Pons (tissue), 1 donor: ENCODE results near the gene ADGRD1.
"Not testable (repeated sequence)": the region's sequence is repeated elsewhere in the genome, so short reads cannot be mapped to it uniquely, and the experiment has no call there.

Source experiments
- DNase-seq: peaks from one replicate; pipeline ENCODE4 v3.0.0-alpha.2; 2016; ENCODE audit warnings: low spot score

ADGRD1 gene

GRCh38 chr12:130987151-130987931, 33.6 kb downstream of the ADGRD1 start:
- no peak for DNase-seq

DNA sequence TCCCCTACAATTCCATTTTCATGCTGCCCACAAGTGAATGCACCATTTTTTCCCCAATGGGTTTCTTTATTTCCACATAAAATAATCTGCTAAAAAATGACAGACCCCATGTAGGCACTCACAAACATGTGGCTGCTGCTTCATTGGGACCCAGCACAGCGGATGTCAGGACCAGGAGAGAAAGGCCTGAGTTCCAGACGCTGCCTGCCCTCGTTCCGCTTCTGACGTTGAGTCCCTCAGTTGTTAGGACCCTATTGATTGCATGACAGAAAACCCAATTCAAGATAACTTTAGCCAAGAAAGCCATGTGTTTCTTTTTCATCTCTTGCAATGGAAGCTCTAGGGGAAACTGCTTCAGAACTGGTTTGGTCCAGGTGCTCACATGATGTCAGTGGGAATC, 34.6 kb downstream of the ADGRD1 start:
- DNase-seq = no peak

DNA sequence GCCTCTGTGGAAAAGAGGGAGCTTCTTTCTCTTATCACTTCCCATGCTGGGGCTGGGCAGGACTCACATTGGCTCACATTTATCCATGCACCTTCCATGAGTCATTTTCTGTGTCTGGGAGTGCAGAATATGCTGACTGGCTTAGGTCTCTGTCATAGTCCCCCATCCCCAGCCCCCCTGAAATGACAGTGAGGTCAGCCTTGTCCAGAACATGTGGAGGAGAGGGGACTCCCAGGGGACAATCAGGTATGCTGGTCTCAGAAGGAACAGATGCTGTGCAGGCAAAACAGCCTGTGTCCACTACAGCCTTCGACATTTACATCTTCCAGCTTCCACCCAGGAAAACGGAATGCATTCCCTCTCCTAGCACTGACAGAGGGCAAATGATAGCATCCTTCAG, 35.0 kb downstream of the ADGRD1 start:
- no peak for DNase-seq

- DNase-seq = no peak
Observed at GRCh38 chr12:130989391-130989790, 35.7 kb downstream of the ADGRD1 start.

DNA sequence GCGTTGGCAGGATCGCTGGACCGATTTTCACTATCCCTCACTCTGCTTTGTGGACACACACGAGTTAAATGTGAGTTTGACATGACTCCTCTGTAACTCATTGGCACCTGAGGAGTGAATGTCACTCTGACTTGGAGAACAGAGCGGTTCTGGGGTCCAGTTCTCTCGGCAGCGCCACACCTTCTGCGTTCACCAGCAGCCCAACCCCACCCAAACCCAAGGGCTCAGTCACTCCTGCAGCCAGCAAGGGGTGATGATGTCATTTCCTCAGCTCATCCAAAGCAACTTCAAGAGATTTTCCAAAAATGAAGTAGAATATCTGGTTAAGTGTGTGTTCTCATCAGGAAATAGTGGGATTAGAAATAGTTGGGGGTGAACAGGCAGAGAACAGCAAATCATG, 36.3 kb downstream of the ADGRD1 start:
- DNase-seq = no peak

- no peak for DNase-seq
Observed at GRCh38 chr12:130992448-130992847, 38.7 kb downstream of the ADGRD1 start.

DNA sequence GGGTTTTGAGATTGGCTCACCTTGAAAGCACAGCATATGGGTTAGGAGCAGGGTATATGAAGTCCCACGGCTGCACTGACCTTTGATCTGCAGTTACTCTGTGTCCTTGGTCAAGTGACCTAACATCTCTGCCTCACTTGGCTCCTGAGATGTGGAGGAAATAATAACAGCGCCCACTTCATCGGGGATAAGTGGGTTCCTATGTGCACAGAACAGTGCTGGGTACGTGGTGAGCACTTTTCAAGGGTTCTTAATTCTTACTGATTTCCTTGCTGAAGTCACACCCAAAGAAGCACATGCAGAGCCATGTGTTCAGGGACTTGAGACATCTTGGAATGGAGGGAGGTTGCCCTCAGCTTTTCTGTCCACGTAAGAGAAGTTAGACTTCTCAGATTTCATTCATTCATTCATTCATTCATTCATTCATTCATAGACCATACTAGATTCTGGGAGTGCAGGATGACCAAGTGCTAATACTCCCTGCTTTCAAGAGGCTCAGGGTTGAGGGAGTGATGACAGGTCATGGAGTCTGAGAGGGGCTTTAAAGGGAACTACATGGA, 39.4 kb downstream of the ADGRD1 start:
- DNase-seq = no peak

- no peak for DNase-seq
Observed at GRCh38 chr12:130993759-130994670, 40.3 kb downstream of the ADGRD1 start.

DNA sequence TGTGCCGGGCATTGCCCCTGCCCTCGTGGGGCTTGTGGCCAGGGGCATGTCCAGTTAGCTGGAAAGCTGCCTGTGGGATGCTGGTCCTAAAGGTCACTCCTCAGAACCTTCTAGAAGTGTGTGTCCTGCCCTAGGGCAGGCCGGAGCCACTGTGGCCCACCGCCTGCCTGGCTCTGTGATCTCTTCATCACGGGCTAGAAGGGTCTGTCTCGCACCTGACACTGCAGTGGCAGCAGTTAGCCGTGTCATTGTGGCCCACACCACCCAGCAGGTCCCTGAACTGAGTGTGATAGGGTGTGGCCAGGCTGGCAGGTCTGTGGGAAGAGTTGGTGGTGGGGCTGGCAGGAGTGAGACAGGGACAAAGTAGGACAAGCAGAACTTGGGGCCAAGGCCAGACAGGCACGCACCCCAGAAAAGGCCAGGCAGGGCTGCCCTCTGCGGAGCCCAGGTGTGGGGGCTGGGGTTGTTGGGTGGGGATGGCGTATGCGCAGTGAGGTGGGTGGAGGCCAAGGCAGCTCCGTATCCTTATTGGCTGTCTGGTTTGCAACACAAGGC, 41.2 kb downstream of the ADGRD1 start:
- DNase-seq = no peak

GRCh38 chr12:130995386-130995969, 41.8 kb downstream of the ADGRD1 start:
- DNase-seq = not testable (repeated sequence)

DNA sequence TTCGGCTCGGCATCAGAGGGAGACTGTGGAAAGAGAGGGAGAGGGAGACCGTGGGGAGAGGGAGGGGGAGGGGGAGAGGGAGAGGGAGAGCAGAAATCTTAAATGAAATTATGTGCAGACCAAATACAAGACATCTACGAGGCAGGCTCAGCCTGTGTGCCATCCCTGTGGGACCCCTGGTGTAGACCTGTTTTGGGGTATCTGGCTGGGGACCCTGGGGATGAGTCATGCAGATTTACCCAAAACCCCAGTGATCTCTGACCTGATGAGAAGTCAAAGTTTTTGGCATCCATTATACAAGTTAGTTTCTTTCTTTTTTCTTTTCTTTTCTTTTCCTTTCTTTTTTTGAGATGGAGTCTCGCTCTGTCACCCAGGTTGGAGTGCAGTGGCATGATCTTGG, 44.4 kb downstream of the ADGRD1 start:
- no peak for DNase-seq

DNA sequence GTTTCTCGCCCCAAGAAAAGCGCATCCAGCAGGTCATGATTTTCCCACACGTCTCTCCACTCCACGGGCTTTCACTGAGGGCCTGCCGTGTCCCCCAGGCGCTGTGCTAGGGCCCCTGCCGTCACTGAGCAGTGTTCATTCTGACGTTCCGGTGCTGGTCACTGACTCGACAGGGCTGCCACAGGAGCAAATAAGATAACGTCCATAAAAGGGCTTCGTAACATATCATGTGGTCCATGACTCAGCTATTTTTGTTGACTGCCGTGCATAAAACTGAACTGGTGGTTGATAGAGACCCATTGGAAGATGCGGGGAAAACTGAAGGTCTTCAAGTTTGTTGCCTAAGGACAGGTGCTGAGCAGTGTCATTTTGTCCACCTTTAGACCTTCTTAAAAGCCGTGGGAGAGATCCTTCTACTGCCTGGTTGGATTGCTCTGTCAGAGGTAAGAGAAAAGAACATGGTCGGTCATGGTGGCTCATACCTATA, 46.3 kb downstream of the ADGRD1 start:
- DNase-seq = no peak

GRCh38 chr12:131001493-131001892, 47.8 kb downstream of the ADGRD1 start:
- no peak for DNase-seq

GRCh38 chr12:131002216-131002631, 48.5 kb downstream of the ADGRD1 start:
- DNase-seq = no peak

DNA sequence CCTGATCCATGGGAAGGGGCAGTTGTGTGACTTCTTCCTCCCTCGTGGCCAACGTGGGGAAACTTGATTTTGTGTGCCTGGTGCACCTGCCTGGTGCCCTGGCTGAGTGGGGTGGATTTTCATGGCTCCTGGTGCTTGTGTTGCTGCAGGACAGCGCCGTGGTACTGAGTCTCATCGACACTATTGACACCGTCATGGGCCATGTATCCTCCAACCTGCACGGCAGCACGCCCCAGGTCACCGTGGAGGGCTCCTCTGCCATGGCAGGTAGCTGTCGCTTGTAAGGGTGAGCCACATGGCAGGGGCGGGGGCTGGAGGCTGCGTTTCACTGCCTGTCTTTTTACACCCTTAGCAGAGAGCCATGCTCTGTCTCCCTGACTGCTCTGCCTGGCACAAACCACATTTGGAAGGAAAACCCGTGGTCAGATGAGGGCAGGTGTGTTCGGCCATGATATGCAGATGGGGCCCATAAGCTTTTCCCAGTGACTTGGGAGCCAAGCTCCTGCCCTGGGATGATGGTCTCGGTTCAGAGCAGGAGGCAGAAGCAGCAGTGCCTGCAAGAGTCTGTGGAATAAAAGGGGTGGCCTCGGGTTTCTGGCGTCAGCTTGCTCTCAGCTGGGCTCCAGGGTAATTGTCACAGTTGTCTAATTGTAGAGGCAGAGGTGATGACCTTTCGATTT, 49.5 kb downstream of the ADGRD1 start:
- no peak for DNase-seq

DNA sequence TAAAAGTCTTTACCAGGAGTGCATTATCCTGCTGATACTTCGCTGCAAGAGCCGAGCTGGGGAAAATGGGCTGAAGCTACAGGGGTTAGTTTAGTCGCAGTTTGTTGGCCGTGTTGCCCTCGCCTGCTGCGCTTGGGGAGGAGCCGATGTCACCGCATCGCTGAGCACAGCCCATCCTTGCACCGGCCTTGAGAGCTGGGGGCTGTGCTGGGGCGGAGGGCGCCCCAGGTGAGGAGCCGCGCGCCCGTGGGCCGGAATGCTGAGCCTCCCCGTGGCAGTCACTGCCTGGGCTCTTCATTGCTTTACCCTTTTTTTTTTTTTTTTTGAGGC, 50.0 kb downstream of the ADGRD1 start:
- DNase-seq = no peak

GRCh38 chr12:131004166-131004565, 50.5 kb downstream of the ADGRD1 start:
- DNase-seq = no peak

- no peak for DNase-seq
Observed at GRCh38 chr12:131005161-131006035, 51.7 kb downstream of the ADGRD1 start.

- no peak for DNase-seq
Observed at GRCh38 chr12:131006036-131006735, 52.5 kb downstream of the ADGRD1 start.
